Measurements from ENCODE around the gene SLC27A4. TPM values are rescaled to one million over a fixed set of nuclear protein-coding genes. Genes with fewer than 3 reads are reported as not detected.

The SLC27A4 gene
- total RNA-seq, 1 donor from 2014 or later = 47.3 TPM

GRCh38 chr9:128390150-128390812 is 50.0 kb downstream of the SLC27A4 start:
- Mint-ChIP-seq H3K27me3 (ENCODE audit: unreplicated experiment) (peaks cover 17% of the 10 kb centered on the region), H3K4me3 (ENCODE audit: unreplicated experiment) (peak overlapping the region; percentile 95), H3K36me3 (ENCODE audit: unreplicated experiment) (no peaks in the 10 kb centered on the region), H3K4me1 (ENCODE audit: low read depth, unreplicated experiment) (peaks cover 50% of the 10 kb centered on the region), H3K27ac (ENCODE audit: unreplicated experiment) (peak overlapping the region; percentile 96), H3K9me3 (ENCODE audit: unreplicated experiment) (peaks cover 7% of the 10 kb centered on the region)
- TF ChIP-seq CTCF (IDR thresholded peaks at IDR 0.05; ENCODE audit: partially characterized antibody, unreplicated experiment) = no peak
- DNase-seq = no peak

DNA sequence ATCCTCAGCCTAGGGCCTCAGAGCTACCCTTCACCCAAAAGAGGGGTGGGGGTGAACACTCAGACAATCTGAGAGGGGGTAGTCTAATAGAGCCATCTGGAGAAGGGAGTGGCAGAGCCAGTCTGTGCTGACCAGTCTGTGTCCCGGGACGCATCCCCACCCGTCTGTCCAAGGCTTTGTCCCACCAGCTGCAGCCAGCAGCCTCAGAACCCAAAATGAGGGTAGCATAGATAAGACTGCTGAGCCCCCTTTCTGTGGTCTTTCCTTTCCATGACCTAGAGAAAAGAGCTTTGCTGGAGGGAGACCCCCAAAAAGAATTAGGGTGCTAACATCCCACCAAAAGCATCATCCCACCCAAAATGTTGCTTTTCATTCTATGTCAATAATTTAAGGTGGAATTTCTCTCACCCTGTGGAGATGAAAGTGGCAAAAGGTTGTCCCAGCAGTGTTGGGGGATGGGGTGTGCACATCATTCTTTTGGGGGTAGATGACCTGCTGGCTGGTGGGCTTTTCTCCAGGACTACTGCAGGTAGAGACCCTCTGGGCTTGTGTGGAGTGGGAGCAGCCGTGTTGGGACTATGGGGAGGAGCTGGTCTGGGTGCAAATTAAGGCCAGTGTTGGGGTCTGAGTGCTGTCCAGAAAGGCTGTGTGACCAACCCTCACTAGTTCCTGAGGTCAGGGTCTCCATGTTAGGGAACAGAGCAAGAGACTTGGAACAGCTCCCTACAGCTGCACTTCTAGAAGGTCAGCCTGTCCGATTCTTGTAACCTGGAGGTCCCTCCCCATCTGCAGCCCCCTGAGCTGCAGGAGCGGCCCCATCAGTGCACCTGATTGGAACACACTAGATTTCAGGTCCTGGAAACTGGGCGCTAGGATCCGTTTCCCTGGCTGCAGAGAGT is 50.7 kb downstream of the SLC27A4 start:
- DNase-seq = no peak
- H3K9me3 Mint-ChIP-seq (ENCODE audit: unreplicated experiment) = peaks cover 7% of the 10 kb centered on the region
- no peaks in the 10 kb centered on the region for H3K36me3 Mint-ChIP-seq (ENCODE audit: unreplicated experiment)
- H3K27me3 Mint-ChIP-seq (ENCODE audit: unreplicated experiment) = peaks cover 15% of the 10 kb centered on the region
- H3K4me3 Mint-ChIP-seq (ENCODE audit: unreplicated experiment) = peak overlapping the region; percentile 95
- TF ChIP-seq CTCF (IDR thresholded peaks at IDR 0.05; ENCODE audit: partially characterized antibody, unreplicated experiment) = no peak
- H3K27ac Mint-ChIP-seq (ENCODE audit: unreplicated experiment) = peak overlapping the region; percentile 96
- H3K4me1 Mint-ChIP-seq (ENCODE audit: low read depth, unreplicated experiment) = peaks cover 45% of the 10 kb centered on the region

DNA sequence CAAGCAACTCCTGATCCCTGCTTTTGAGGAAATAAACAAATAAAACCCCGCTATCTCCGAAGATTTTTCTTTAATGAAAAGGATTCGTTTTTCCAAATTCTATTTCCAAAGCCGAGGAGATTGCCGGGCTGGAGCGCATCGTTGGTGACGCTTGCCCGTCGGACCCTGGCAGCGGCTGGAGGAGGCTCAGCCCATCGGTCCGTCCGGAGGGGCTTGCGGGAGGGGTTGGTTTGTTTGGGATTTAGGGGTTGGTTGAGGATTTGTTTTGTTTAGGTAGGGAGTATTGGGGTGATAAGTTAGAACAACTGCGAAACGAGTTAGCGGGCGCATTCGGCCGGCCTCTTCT is 51.6 kb downstream of the SLC27A4 start:
- Mint-ChIP-seq H3K4me3 (ENCODE audit: unreplicated experiment) (peak overlapping the region; percentile 95), H3K36me3 (ENCODE audit: unreplicated experiment) (no peaks in the 10 kb centered on the region), H3K27ac (ENCODE audit: unreplicated experiment) (peak overlapping the region; percentile 96), H3K4me1 (ENCODE audit: low read depth, unreplicated experiment) (peaks cover 38% of the 10 kb centered on the region), H3K27me3 (ENCODE audit: unreplicated experiment) (peaks cover 13% of the 10 kb centered on the region), H3K9me3 (ENCODE audit: unreplicated experiment) (peaks cover 7% of the 10 kb centered on the region)
- no peak for DNase-seq
- TF ChIP-seq CTCF (IDR thresholded peaks at IDR 0.05; ENCODE audit: partially characterized antibody, unreplicated experiment) = no peak

- no peak for DNase-seq
- H3K36me3 Mint-ChIP-seq (ENCODE audit: unreplicated experiment) = no peaks in the 10 kb centered on the region
- peak overlapping the region; percentile 95 for H3K4me3 Mint-ChIP-seq (ENCODE audit: unreplicated experiment)
- H3K4me1 Mint-ChIP-seq (ENCODE audit: low read depth, unreplicated experiment) = peaks cover 42% of the 10 kb centered on the region
- TF ChIP-seq CTCF (IDR thresholded peaks at IDR 0.05; ENCODE audit: partially characterized antibody, unreplicated experiment) = no peak
- peaks cover 7% of the 10 kb centered on the region for H3K9me3 Mint-ChIP-seq (ENCODE audit: unreplicated experiment)
- peaks cover 18% of the 10 kb centered on the region for H3K27me3 Mint-ChIP-seq (ENCODE audit: unreplicated experiment)
- peak overlapping the region; percentile 96 for H3K27ac Mint-ChIP-seq (ENCODE audit: unreplicated experiment)
These were observed 52.2 kb downstream of the SLC27A4 start for GRCh38 chr9:128392302-128393144.
